ENCODE results near the gene UNC119B. TPM values are rescaled to one million over a fixed set of nuclear protein-coding genes. Genes with fewer than 3 reads are reported as not detected.

Gene UNC119B
- polyA plus RNA-seq, 1 experiment: 41.9 TPM

DNA sequence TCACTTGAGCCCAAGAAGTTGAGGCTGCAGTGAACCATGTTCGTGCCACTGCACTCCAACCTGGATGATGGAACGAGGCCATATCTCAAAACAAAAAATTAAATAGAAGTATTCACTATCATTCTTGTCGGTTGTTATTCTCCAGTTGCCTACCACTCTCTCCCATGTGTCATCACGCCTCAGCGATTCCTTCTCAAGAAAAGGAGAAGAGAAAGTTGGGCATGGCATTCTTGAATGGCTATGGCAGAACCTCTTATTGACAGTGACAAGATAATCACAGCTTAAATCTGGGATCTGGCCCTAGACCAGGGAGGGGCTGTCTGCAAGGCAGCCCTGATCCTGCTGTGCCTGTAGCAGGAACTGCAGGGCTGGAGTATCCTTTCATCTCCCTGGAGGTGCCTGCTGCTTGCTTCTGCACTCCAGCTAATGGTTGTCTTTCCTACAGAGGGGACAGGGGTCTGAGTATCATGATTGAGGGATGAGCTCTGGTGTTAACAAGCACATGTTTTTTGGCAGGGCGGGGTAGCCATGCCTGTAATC is 36.1 kb upstream of the UNC119B start:
- no peak overlapping the region for H3K27ac ChIP-seq (ENCODE audit: low read depth, low read length)
- no peak for DNase-seq (ENCODE audit: low read depth, low spot score)
- POLR2A ChIA-PET: no interaction called here
- H3K4me3 ChIP-seq (ENCODE audit: low read depth, low read length): no peak overlapping the region
- CTCF ChIA-PET: interaction anchor here (1.1 kb wide), 2 partner anchors 25 to 298 kb away, joined by 3 to 7 read pairs; no protein-coding TSS in a partner anchor
- TF ChIP-seq, protein P1, sequence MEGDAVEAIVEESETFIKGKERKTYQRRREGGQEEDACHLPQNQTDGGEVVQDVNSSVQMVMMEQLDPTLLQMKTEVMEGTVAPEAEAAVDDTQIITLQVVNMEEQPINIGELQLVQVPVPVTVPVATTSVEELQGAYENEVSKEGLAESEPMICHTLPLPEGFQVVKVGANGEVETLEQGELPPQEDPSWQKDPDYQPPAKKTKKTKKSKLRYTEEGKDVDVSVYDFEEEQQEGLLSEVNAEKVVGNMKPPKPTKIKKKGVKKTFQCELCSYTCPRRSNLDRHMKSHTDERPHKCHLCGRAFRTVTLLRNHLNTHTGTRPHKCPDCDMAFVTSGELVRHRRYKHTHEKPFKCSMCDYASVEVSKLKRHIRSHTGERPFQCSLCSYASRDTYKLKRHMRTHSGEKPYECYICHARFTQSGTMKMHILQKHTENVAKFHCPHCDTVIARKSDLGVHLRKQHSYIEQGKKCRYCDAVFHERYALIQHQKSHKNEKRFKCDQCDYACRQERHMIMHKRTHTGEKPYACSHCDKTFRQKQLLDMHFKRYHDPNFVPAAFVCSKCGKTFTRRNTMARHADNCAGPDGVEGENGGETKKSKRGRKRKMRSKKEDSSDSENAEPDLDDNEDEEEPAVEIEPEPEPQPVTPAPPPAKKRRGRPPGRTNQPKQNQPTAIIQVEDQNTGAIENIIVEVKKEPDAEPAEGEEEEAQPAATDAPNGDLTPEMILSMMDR (IDR thresholded peaks at IDR 0.05; ENCODE audit: low read depth, low read length): no peak
- no peaks in the 10 kb centered on the region for H3K9me3 ChIP-seq (ENCODE audit: control insufficient read depth, insufficient read depth, low read length)
- peaks cover 4% of the 10 kb centered on the region for H3K27me3 ChIP-seq (ENCODE audit: control insufficient read depth, insufficient read depth, low read length)

DNA sequence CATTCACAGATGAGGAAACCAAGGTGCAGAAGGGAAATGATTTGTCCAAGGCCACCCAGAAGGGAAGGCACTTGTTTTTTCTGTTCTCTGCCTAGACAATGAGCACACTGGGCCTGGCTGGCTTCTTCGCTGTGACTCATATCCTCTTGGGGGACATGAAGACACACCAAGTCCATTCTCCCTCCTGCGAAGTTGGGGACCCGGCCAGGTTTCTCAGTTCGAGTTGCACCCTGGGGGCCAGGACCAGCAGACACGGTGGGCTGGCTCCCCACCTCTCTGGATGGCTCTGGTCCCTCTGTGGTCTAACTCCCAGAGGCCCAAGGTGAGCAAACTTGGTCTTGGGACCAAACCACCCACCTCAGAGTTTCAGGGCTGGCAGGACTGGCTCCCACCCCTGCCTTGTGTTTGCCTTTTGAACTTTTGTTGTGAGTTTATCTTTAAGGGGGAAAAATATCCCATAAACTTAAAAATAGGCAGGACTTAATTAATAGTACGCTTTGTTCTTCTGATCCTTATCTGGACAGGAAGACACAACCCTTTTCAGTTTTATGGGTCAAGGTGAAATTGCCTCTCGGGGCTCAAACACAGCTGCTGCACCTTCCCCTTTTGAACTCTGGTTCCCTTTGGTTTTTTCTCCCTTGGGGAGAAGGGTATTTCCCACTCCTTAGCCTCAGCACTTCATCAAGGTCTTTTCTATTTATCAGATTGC is 32.3 kb upstream of the UNC119B start:
- H3K27me3 ChIP-seq (ENCODE audit: control insufficient read depth, insufficient read depth, low read length): peaks cover 3% of the 10 kb centered on the region
- TF ChIP-seq, protein P1 (IDR thresholded peaks at IDR 0.05; ENCODE audit: low read depth, low read length): no peak
- no peaks in the 10 kb centered on the region for H3K9me3 ChIP-seq (ENCODE audit: control insufficient read depth, insufficient read depth, low read length)
- POLR2A ChIA-PET: no interaction called here
- no peak overlapping the region for H3K4me3 ChIP-seq (ENCODE audit: low read depth, low read length)
- CTCF ChIA-PET: interaction anchor here (0.9 kb wide), 1 partner anchor 31 kb away, joined by 6 read pairs; no protein-coding TSS in a partner anchor
- DNase-seq (ENCODE audit: low read depth, low spot score): no peak
- no peak overlapping the region for H3K27ac ChIP-seq (ENCODE audit: low read depth, low read length)

DNA sequence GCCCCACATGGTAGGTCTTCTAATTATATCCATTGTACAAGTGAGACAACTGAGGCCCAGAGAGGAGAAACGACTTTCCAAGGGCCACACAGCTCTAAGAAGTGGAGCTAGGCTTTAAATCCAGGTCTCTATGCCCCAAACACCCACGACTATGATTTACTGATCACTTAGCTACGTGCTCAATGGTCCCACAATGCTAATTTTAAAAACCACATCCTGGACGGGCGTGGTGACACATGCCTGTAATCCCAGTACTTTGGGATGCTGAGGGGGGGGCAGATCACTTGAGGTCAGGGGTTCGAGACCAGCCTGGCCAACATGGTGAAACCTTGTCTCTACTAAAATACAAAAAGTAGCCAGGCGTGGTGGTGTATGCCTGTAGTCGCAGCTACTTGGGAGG is 31.7 kb upstream of the UNC119B start:
- H3K9me3 ChIP-seq (ENCODE audit: control insufficient read depth, insufficient read depth, low read length): no peaks in the 10 kb centered on the region

DNA sequence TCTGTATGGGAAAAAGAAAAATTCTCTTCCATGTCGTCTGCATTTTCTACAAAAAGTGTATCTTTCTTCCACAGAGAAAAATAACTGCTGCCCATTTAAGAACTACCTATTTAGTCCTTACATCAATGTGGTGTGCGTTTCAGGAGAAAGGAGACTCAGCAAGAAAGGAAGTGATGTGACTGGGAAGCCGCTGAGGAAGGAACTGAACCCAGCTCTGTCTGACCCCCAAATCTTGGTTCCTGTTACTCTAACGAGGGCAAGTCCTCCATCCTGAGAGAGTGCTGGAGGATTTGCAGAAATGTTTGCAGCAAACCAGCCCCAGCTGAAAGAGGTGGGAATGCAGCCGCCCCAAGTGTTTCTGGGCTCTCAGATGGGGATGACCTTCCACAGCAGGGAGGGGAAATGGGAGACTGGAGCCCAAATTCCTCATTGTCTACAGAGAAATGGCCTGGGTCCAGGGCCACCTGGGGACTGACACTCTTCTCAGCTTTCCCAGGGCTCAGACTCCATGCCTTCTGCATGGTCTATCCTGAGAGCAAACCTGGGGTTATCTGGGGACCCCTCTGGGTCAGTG is 30.0 kb upstream of the UNC119B start:
- POLR2A ChIA-PET: no interaction called here

More for the DNA sequence above, 31.7 kb upstream of the UNC119B start:
- CTCF ChIA-PET: interaction anchor here (0.9 kb wide), 1 partner anchor 32 kb away, joined by 6 read pairs; no protein-coding TSS in a partner anchor
- no peak overlapping the region for H3K27ac ChIP-seq (ENCODE audit: low read depth, low read length)
- TF ChIP-seq, protein P1 (IDR thresholded peaks at IDR 0.05; ENCODE audit: low read depth, low read length): no peak
- H3K4me3 ChIP-seq (ENCODE audit: low read depth, low read length): no peak overlapping the region
- POLR2A ChIA-PET: no interaction called here
- H3K27me3 ChIP-seq (ENCODE audit: control insufficient read depth, insufficient read depth, low read length): peaks cover 3% of the 10 kb centered on the region
- no peak for DNase-seq (ENCODE audit: low read depth, low spot score)

More for the DNA sequence above, 30.0 kb upstream of the UNC119B start:
- TF ChIP-seq, protein P1 (IDR thresholded peaks at IDR 0.05; ENCODE audit: low read depth, low read length): no peak
- CTCF ChIA-PET: no interaction called here
- Histone ChIP-seq H3K27ac (ENCODE audit: low read depth, low read length) (no peak overlapping the region), H3K4me3 (ENCODE audit: low read depth, low read length) (no peak overlapping the region), H3K9me3 (ENCODE audit: control insufficient read depth, insufficient read depth, low read length) (no peaks in the 10 kb centered on the region), H3K27me3 (ENCODE audit: control insufficient read depth, insufficient read depth, low read length) (peaks cover 3% of the 10 kb centered on the region)
- no peak for DNase-seq (ENCODE audit: low read depth, low spot score)
